HG03097 (cell line): ENCODE results near the gene HAUS7.

Experiments used
- ATAC-seq: cut with Tn5 transposase; IDR thresholded peaks from one replicate; pipeline ENCODE4 v1.9.1; 2021; ENCODE audit not compliant: unreplicated experiment, low FRiP score

HAUS7 gene

GRCh38 chrX:153457827-153458466, 12.4 kb downstream of the HAUS7 start:
- ATAC-seq, result no peak

- ATAC-seq, result no peak
These were observed 13.1 kb downstream of the HAUS7 start for GRCh38 chrX:153457136-153457825.

- ATAC-seq, result no peak
These were observed 13.7 kb downstream of the HAUS7 start for GRCh38 chrX:153456704-153457103.

- no peak for ATAC-seq
These were observed 14.2 kb downstream of the HAUS7 start for GRCh38 chrX:153456161-153456560.

- no peak for ATAC-seq
These were observed 14.8 kb downstream of the HAUS7 start for GRCh38 chrX:153455571-153455970.

GRCh38 chrX:153454901-153455550, 15.3 kb downstream of the HAUS7 start:
- no peak for ATAC-seq

- no peak for ATAC-seq
These were observed 19.5 kb downstream of the HAUS7 start for GRCh38 chrX:153450949-153451277.

- no peak for ATAC-seq
These were observed 20.0 kb downstream of the HAUS7 start for GRCh38 chrX:153450114-153450948.

GRCh38 chrX:153449368-153450113, 20.8 kb downstream of the HAUS7 start:
- ATAC-seq, result no peak

GRCh38 chrX:153448556-153449367, 21.6 kb downstream of the HAUS7 start:
- no peak for ATAC-seq

- no peak for ATAC-seq
These were observed 22.8 kb downstream of the HAUS7 start for GRCh38 chrX:153447581-153447960.

GRCh38 chrX:153446950-153447580, 23.3 kb downstream of the HAUS7 start:
- no peak for ATAC-seq

GRCh38 chrX:153446636-153446936, 23.8 kb downstream of the HAUS7 start:
- ATAC-seq, result no peak

- no peak for ATAC-seq
These were observed 24.3 kb downstream of the HAUS7 start, which contains the start of gene TREX2 for GRCh38 chrX:153445856-153446635. TREX2 (minus strand) TSS chrX:153446056; CDS start chrX:153445430, 626 bp downstream.

GRCh38 chrX:153445106-153445855, 25.1 kb downstream of the HAUS7 start:
- no peak for ATAC-seq

- ATAC-seq, result no peak
These were observed 25.9 kb downstream of the HAUS7 start for GRCh38 chrX:153444333-153445011.
